HAP-1 (cell line): ENCODE measurements around the gene COPG1.

Experiments used
- DNase-seq, 2 experiments: peaks; one replicate each; pipeline ENCODE4 v3.0.0-alpha.2; 2016 to 2020; ENCODE audit warnings: low spot score in 2 of 2
- H3K27me3 ChIP-seq: fragments of 250-450 bp; sonication (Bioruptor Pico); 2 replicates; pipeline ENCODE4 v1.5.1; 2020; ENCODE audit warnings: low read depth, mild to moderate bottlenecking, moderate library complexity
- H3K36me3 ChIP-seq: fragments of 250-450 bp; sonication (Bioruptor Pico); replicated peaks from 2 replicates; pipeline ENCODE4 v1.5.1; 2020; ENCODE audit warnings: mild to moderate bottlenecking
- H3K4me1 ChIP-seq: fragments of 250-450 bp; sonication (Bioruptor Pico); 2 replicates; pipeline ENCODE4 v1.5.1; 2020; ENCODE audit warnings: mild to moderate bottlenecking
- H3K4me3 ChIP-seq: fragments of 250-450 bp; sonication (Bioruptor Pico); 2 replicates; pipeline ENCODE4 v1.5.1; 2020; ENCODE audit warnings: mild to moderate bottlenecking, moderate library complexity
- H3K9me3 ChIP-seq: fragments of 250-450 bp; sonication (Bioruptor Pico); 2 replicates; pipeline ENCODE4 v1.5.1; 2020; ENCODE audit warnings: mild to moderate bottlenecking, moderate library complexity
- in situ Hi-C: fragments of 300-500 bp; cut with MboI; formaldehyde crosslinking; loops from 3 replicates; pipeline ENCODE4 v1.14.3; 2020; ENCODE audit warnings: low sequenced_read_pairs, inconsistent platforms, mixed read lengths

Gene COPG1

GRCh38 chr3:129308636-129309035 is 59.2 kb downstream of the COPG1 start:
- H3K36me3 ChIP-seq = peaks cover 18% of the 10 kb centered on the region
- H3K4me1 ChIP-seq = no peaks in the 10 kb centered on the region
- in situ Hi-C loops = no loop called here
- H3K9me3 ChIP-seq = no peaks in the 10 kb centered on the region
- DNase-seq = no peak
- H3K27me3 ChIP-seq = no peaks in the 10 kb centered on the region
- H3K4me3 ChIP-seq = no peak overlapping the region

GRCh38 chr3:129310111-129311011 is 61.0 kb downstream of the COPG1 start:
- no peaks in the 10 kb centered on the region for H3K27me3 ChIP-seq
- no peak overlapping the region for H3K4me3 ChIP-seq
- H3K9me3 ChIP-seq = no peaks in the 10 kb centered on the region
- H3K36me3 ChIP-seq = peaks cover 5% of the 10 kb centered on the region
- in situ Hi-C loops = no loop called here
- DNase-seq = no peak
- no peaks in the 10 kb centered on the region for H3K4me1 ChIP-seq

- no peaks in the 10 kb centered on the region for H3K27me3 ChIP-seq
- H3K4me1 ChIP-seq = no peaks in the 10 kb centered on the region
- H3K4me3 ChIP-seq = no peak overlapping the region
- DNase-seq = no peak
- in situ Hi-C loops = no loop called here
- no peaks in the 10 kb centered on the region; the same call in 1 of the 2 replicates for H3K36me3 ChIP-seq
- H3K9me3 ChIP-seq = no peaks in the 10 kb centered on the region
These were observed 61.9 kb downstream of the COPG1 start for GRCh38 chr3:129311054-129311902.

GRCh38 chr3:129312021-129312639 is 62.7 kb downstream of the COPG1 start:
- in situ Hi-C loops = no loop called here
- H3K4me3 ChIP-seq = no peak overlapping the region
- no peaks in the 10 kb centered on the region for H3K4me1 ChIP-seq
- no peaks in the 10 kb centered on the region for H3K9me3 ChIP-seq
- no peak for DNase-seq
- H3K27me3 ChIP-seq = no peaks in the 10 kb centered on the region
- H3K36me3 ChIP-seq = no peaks in the 10 kb centered on the region; the same call in 1 of the 2 replicates

DNA sequence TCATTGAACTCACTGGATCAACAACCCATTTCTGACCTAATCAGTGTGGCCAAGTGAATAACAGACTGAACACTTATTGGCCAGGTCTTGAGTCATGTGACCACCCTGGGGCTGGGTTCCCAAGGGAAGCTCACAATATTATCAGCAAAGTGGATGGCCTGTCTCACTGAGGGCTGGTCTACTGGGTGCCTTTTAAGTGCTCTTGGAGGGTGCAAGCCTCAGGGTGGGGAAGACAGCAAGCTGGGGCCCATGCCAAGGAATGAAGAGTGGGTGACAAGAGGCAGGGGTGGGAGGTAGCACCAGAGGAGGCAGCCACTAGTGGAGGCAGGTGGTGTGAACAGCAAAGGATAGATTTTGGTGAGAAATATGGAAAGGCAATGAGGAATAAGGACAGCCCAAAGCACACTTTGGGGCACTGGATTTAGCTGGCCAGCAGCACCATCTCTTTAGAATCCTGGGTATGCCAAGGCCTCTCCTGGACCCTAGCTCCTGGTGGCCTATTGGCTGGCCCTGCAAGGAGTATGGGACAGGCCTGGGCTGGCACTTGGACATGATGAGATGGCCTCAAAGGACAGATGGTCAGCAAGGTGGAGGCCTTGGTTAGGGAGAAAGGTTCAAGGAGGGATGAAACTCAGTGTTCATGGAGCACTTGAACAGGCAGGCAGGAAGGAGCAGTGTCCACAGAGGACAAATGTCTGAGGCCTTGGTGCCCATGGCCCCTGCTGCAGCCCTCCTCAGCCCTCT is 63.4 kb downstream of the COPG1 start:
- Histone ChIP-seq H3K27me3 (no peaks in the 10 kb centered on the region), H3K4me1 (no peaks in the 10 kb centered on the region), H3K36me3 (no peaks in the 10 kb centered on the region; the same call in 1 of the 2 replicates), H3K4me3 (no peak overlapping the region), H3K9me3 (no peaks in the 10 kb centered on the region)
- in situ Hi-C loops = no loop called here
- DNase-seq = no peak

GRCh38 chr3:129313415-129313664 is 63.9 kb downstream of the COPG1 start:
- in situ Hi-C loops = no loop called here
- no peak for DNase-seq
- H3K4me3 ChIP-seq = no peak overlapping the region
- no peaks in the 10 kb centered on the region for H3K27me3 ChIP-seq
- no peaks in the 10 kb centered on the region; the same call in 1 of the 2 replicates for H3K36me3 ChIP-seq
- no peaks in the 10 kb centered on the region for H3K9me3 ChIP-seq
- H3K4me1 ChIP-seq = no peaks in the 10 kb centered on the region

DNA sequence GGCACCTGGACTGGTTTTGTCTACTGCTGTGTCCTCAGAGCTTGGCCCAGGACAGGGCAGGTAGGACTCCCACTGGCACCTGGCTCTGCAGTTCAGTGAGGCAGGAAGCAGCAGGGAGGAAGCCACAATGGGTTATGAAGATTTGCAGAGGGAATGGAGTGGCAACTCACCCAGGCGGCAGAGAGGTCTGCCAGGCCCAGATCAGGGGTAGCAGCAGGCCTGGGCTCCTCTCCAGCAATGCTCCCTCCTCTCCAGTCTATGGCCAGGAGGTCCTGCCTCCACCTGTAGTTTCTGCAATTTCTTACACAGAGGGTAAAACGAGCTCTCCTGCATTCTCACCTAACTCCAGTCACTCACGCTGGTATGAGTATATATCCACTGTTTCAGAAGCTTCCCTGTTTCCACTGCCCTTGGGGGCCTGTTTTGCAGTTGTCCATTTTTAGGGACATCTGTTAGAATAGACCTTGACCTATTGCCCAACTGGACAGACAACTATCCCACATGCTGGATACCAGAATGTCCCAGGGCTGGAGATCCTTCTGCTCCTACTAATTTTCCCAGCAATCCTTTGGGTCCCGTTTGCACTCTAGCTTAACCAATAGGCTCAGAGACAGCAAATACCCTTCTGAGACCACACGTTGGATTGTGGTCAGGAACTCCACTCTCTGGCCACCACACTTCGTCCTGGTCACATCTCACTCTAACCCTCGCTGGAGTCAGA is 64.4 kb downstream of the COPG1 start:
- in situ Hi-C loops = no loop called here
- Histone ChIP-seq H3K36me3 (no peaks in the 10 kb centered on the region; the same call in 1 of the 2 replicates), H3K9me3 (no peaks in the 10 kb centered on the region), H3K4me3 (peak overlapping the region; percentile 82), H3K4me1 (no peaks in the 10 kb centered on the region), H3K27me3 (no peaks in the 10 kb centered on the region)
- DNase-seq = peak in 1 of 2 experiments; percentile 24

GRCh38 chr3:129314386-129315222 is 65.2 kb downstream of the COPG1 start:
- Histone ChIP-seq H3K4me3 (peak overlapping the region; percentile 82), H3K27me3 (no peaks in the 10 kb centered on the region), H3K4me1 (no peaks in the 10 kb centered on the region), H3K36me3 (no peaks in the 10 kb centered on the region; the same call in 1 of the 2 replicates), H3K9me3 (no peaks in the 10 kb centered on the region)
- in situ Hi-C loops = no loop called here
- peak; percentile 92 to 95 for DNase-seq

DNA sequence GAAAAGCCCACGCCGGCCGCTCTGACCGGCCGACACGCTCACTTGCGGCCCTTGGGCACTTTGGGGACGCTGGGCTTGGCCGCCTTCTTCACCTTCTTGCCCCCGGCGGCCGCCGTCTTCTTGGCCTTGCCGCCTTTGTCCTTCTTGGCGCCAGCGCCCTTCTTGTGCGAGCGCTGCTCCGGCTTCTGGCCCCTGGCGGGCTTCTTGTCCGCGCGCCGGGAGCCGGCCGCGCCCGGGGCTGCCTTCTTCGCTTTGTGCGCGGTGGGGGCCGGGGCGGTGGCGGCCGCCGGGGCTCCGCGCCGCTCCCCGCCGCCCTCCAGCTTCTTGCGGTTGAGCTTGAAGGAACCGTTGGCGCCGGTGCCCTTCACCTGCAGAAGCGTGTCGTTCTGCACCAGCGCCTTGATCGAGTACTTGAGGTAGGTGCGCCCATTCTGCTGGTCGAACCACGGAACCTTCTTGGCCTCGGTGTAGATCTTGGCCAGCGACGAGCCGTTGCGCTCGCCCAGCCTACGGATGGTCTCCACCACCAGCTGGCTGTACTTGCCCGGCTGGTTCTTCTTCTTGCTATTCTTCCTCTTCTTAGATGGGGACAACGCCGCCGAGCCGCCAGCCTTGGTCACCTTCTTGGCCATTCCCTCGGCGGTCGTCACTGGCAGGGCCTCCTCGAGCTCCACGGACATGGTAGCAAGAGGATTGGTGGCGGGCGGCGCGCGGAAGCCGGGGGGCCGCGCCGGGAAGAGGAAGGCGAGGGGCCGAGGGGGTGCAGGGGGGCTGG is 66.0 kb downstream of the COPG1 start:
- Histone ChIP-seq H3K4me3 (peak overlapping the region; percentile 82), H3K27me3 (no peaks in the 10 kb centered on the region), H3K4me1 (no peaks in the 10 kb centered on the region), H3K9me3 (no peaks in the 10 kb centered on the region), H3K36me3 (no peaks in the 10 kb centered on the region; the same call in 1 of the 2 replicates)
- in situ Hi-C loops = no loop called here
- DNase-seq = peak in 1 of 2 experiments; percentile 45

DNA sequence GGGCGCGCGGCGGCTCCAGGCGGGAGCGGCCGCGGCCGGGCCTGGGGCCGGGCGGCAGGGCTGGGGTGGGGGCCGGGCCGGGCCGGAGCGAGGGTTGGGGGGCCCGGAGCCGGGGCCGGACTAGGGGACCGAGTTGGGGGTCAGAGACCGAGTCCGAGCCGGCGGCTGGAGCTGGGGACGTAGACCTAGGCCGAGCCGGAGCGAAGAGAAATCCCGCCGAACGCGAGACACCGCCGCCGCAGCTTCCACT is 66.5 kb downstream of the COPG1 start:
- no peaks in the 10 kb centered on the region for H3K27me3 ChIP-seq
- no peaks in the 10 kb centered on the region for H3K4me1 ChIP-seq
- in situ Hi-C loops = no loop called here
- DNase-seq = no peak
- no peaks in the 10 kb centered on the region for H3K9me3 ChIP-seq
- H3K36me3 ChIP-seq = no peaks in the 10 kb centered on the region; the same call in 1 of the 2 replicates
- H3K4me3 ChIP-seq = peak overlapping the region; percentile 82

DNA sequence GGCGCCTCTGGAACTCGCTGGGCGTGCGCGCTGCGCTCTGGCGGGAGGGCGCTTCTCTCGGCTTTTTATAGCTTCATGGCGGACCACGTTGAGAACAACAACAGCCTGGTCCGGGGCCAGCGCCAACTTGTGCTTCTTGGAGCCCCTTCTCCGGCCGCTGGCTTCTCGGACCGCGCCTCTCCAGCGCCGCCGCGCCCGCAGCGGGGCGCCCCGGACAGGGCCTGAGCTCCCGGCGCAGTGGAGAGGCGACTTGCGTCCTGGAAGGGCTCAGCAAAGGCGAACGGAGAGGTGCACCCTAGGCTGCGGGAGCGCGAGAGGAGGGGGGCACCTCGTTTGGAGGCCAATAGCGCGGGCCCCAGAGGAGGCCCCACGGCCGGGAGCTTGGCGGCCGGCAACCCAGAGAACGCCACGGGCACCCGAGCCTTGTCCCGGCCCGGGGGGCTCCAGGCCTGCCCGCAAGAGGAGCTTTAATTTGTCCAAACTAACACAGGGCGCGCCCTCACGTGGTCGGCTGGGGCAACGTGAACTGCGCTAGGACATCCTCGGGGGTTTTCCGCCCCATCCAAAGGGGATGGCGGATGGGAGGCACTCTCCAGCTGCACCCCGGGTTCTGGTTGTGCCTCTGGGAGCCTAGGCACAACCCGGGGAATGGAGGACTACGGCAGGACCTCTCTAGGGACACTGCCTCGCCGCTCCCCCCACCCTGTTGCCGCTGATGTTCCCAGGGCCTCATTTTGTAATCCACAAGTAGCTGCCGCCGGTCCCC is 67.0 kb downstream of the COPG1 start:
- H3K4me1 ChIP-seq = no peaks in the 10 kb centered on the region
- in situ Hi-C loops = no loop called here
- peak overlapping the region; percentile 82 for H3K4me3 ChIP-seq
- H3K27me3 ChIP-seq = no peaks in the 10 kb centered on the region
- no peaks in the 10 kb centered on the region; the same call in 1 of the 2 replicates for H3K36me3 ChIP-seq
- DNase-seq = peak; percentile 62 to 92
- H3K9me3 ChIP-seq = no peaks in the 10 kb centered on the region
